ENCODE measurements around the gene IDI1.

DNA sequence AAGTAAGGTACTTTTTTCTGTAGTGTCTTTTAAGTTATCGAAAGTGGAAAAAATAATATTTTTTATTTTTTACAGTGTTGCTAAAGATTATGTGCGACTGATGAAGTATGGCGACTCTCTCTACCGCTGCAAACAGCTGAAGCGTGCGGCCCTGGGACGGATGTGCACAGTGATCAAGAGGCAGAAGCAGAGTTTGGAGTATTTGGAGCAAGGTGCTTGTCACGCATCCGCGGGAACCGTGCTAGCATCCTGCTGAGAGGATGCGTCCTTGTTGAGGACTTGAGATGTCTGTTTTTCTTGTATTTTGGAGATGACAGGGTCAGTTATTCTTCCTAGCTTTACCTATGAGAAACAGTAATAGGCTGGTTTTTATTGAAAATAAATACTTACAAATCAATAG, 52.9 kb downstream of the IDI1 start:
- no peak for TF ChIP-seq POLR2A (IDR thresholded peaks at IDR 0.05)
- TF ChIP-seq, protein P1, sequence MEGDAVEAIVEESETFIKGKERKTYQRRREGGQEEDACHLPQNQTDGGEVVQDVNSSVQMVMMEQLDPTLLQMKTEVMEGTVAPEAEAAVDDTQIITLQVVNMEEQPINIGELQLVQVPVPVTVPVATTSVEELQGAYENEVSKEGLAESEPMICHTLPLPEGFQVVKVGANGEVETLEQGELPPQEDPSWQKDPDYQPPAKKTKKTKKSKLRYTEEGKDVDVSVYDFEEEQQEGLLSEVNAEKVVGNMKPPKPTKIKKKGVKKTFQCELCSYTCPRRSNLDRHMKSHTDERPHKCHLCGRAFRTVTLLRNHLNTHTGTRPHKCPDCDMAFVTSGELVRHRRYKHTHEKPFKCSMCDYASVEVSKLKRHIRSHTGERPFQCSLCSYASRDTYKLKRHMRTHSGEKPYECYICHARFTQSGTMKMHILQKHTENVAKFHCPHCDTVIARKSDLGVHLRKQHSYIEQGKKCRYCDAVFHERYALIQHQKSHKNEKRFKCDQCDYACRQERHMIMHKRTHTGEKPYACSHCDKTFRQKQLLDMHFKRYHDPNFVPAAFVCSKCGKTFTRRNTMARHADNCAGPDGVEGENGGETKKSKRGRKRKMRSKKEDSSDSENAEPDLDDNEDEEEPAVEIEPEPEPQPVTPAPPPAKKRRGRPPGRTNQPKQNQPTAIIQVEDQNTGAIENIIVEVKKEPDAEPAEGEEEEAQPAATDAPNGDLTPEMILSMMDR (IDR thresholded peaks at IDR 0.05) = no peak
